Left ventricle myocardium inferior (tissue), 1 donor: ENCODE measurements around the gene LMO2. TPM values are rescaled to one million over a fixed set of nuclear protein-coding genes. Genes with fewer than 3 reads are reported as not detected.
"Not testable (repeated sequence)": the region's sequence is repeated elsewhere in the genome, so short reads cannot be mapped to it uniquely, and the experiment has no call there.

Experiments used
- DNase-seq: peaks from one replicate; pipeline ENCODE4 v3.0.0-alpha.2; 2020
- H3K27ac ChIP-seq: fragments of 200-600 bp; replicated peaks from 2 replicates; pipeline ENCODE4 v1.8.0; 2021
- H3K27me3 ChIP-seq: fragments of 200-600 bp; 2 replicates; pipeline ENCODE4 v1.8.0; 2021; ENCODE audit warnings: low read depth
- H3K36me3 ChIP-seq: fragments of 200-600 bp; 2 replicates; pipeline ENCODE4 v1.8.0; 2021
- H3K4me1 ChIP-seq: fragments of 200-600 bp; 2 replicates; pipeline ENCODE4 v1.8.0; 2021
- H3K4me3 ChIP-seq: fragments of 200-600 bp; 2 replicates; pipeline ENCODE4 v1.8.0; 2021; ENCODE audit warnings: mild to moderate bottlenecking, moderate library complexity
- H3K9me3 ChIP-seq: fragments of 200-600 bp; replicated peaks from 2 replicates; pipeline ENCODE4 v1.8.0; 2021
- intact Hi-C: fragments of 100-400 bp; cut with micrococcal nuclease; formaldehyde crosslinking; loops from one replicate; pipeline ENCODE4 v1.11.0; 2022
- total RNA-seq: library from RNA; stranded (reverse); fragmentation: NEBNext Ultra II Directional; extraction: Animal tissue kit (Norgen Biotek cat#: 25700); gene quantifications from one replicate; pipeline ENCODE4 v1.2.1, GENCODE V29; 2021
- TF ChIP-seq, protein P1 (sequence below): fragments of 200-600 bp; IDR thresholded peaks from 2 replicates; pipeline ENCODE4 v1.8.0; 2021; ENCODE audit warnings: antibody characterized with exemption, mild to moderate bottlenecking, borderline replicate concordance
- donor health status: DM: no; HTN: yes; CAD: no; lungs with severe emphysema.

Gene LMO2
- total RNA-seq, 1 donor from 2014 or later: 8.4 TPM

DNA sequence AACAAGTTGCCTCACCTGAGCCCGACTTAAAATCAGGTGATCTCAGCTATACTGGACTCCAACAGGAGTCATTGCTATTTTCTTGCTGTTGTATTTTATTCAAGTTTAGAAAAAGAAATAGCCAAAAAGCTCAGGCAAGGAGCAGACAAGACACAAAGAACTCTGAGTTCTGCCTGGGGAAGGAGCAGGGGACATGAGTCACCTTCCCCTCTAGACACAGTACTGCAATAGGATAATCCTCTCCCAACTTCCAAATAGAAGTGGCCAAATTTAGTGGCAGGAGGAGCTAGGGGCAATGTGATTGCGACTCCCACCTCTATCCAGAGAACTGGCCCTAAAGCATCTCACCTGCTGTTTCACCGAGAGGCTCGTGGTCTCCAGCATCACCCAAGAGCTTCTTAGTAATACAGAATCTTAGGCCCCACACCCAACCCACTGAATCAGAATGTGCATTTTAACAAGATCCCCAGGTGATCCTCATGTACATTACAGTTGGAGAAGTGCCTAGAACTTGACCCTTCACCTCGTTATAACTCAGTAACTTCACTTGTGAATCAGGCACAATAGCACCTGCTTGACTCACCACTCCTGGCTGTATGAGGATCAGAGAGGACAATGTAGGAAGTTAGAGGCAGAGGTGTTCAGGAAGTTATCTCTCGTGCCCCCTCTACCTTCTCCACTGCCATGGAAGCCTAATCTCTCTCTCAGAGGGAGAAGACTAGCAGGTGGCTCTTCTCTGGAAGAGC lies 60.8 kb downstream of the LMO2 start:
- H3K27ac ChIP-seq: no peak overlapping the region
- H3K36me3 ChIP-seq: no peaks in the 10 kb centered on the region
- peaks cover 10% of the 10 kb centered on the region for H3K4me1 ChIP-seq
- H3K4me3 ChIP-seq: no peak overlapping the region
- DNase-seq: no peak
- intact Hi-C loops: no loop called here
- H3K27me3 ChIP-seq: peaks cover 34% of the 10 kb centered on the region
- no peaks in the 10 kb centered on the region for H3K9me3 ChIP-seq
- TF ChIP-seq, protein P1, sequence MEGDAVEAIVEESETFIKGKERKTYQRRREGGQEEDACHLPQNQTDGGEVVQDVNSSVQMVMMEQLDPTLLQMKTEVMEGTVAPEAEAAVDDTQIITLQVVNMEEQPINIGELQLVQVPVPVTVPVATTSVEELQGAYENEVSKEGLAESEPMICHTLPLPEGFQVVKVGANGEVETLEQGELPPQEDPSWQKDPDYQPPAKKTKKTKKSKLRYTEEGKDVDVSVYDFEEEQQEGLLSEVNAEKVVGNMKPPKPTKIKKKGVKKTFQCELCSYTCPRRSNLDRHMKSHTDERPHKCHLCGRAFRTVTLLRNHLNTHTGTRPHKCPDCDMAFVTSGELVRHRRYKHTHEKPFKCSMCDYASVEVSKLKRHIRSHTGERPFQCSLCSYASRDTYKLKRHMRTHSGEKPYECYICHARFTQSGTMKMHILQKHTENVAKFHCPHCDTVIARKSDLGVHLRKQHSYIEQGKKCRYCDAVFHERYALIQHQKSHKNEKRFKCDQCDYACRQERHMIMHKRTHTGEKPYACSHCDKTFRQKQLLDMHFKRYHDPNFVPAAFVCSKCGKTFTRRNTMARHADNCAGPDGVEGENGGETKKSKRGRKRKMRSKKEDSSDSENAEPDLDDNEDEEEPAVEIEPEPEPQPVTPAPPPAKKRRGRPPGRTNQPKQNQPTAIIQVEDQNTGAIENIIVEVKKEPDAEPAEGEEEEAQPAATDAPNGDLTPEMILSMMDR: no peak

DNA sequence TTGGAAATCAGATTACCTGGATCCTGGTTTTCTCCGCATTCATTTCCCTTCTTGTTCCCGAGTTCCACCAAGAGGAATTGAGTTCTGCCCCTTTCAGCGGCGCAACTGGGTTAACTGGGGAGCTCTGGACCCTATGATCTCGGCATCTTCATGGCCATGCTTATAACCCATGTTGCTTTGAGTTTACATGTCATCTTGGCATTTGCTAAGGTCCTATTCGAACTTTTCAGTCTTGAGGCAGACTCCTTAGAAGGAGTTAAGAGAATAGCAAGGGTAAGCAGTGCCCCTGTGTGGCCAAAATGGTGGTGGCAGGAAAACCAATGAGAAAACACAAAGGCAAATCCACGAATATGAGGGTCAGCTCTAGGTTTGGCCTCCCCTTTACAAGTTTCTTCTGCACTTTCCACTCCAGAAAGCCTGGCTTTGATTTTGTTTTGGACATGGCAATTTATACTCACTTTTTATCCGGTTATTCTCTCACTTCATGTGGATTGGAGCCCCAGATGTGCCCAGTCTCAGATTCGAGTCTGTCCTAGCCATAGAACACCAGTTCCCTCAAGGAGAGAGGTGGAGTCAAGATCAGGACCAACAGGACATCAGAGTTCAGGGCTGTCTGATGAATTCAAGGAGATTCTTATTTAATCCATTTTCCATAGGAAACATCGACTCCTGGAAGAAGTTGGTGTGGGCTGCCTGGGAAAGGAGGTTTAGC lies 62.3 kb downstream of the LMO2 start:
- intact Hi-C loops: no loop called here
- H3K36me3 ChIP-seq: no peaks in the 10 kb centered on the region
- H3K27ac ChIP-seq: no peak overlapping the region
- TF ChIP-seq, protein P1: peak; percentile 80
- H3K9me3 ChIP-seq: no peaks in the 10 kb centered on the region
- DNase-seq: peak; percentile 38
- peaks cover 45% of the 10 kb centered on the region for H3K27me3 ChIP-seq
- peaks cover 10% of the 10 kb centered on the region for H3K4me1 ChIP-seq
- H3K4me3 ChIP-seq: peak overlapping the region; percentile 65

DNA sequence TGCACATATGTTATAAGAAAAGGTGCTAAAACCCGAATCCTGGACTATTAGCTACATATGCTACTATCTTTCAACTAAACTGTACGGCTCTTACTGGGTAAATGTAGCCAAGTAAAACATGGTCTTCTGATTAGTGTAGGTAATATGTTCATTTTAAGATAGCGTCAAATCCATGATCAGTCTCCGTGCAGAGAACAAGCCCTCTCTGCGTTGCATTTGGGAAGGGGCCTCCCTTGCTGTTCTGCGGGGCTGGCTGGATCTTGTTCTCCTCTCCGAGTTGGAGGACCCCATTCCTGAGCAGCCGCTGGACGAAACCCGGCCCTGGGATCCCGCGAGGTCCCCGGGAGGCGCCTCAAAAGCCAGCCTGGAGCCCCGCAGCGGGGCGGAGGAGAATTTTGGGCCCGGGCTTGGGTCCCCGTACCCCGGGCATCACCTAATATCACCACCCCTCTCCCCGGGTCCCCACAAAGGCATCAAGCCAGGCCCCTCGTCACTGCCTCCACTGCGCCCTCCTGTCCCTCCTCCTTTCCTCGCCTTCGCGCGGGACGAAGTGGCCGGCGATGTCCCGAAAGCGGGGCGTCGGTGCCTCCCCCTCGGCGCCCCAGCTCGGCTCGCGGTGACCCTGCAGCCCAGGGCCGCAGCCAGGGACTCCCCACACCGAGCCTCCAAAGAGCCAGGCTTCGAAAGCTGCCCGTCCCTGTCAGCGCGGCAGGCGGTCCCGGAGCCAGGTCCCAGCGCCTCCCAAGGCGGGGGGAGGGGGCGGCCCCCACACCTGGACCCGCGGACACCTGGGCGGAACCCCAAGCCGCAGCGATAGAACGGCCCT lies 63.1 kb downstream of the LMO2 start:
- Histone ChIP-seq H3K36me3 (no peaks in the 10 kb centered on the region), H3K4me1 (peaks cover 10% of the 10 kb centered on the region), H3K27me3 (peaks cover 52% of the 10 kb centered on the region), H3K27ac (no peak overlapping the region), H3K9me3 (no peaks in the 10 kb centered on the region), H3K4me3 (peak overlapping the region; percentile 65)
- TF ChIP-seq, protein P1: no peak
- intact Hi-C loops: no loop called here
- DNase-seq: no peak

DNA sequence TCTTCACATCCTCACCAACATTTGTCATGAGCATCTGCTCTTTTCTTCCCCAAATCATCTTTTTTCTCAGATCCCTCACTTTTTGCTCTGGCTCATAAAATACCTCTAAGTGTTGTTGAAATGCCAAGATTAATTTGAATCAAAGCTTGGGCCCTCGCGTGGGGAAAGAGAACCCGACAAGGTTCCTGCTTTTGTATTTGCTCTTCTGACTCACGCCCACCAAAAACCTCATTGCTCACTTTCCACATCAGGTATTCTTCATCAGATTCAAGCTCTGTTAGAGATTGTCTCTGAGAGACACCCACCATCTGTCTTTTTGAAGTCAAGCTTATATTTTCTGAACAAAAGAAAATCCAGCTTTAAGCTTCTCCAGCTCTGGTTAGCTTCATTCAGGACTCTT lies 64.7 kb downstream of the LMO2 start:
- TF ChIP-seq, protein P1: no peak
- Histone ChIP-seq H3K4me3 (no peak overlapping the region), H3K27ac (no peak overlapping the region), H3K9me3 (no peaks in the 10 kb centered on the region), H3K4me1 (peaks cover 10% of the 10 kb centered on the region), H3K36me3 (no peaks in the 10 kb centered on the region), H3K27me3 (peaks cover 68% of the 10 kb centered on the region)
- DNase-seq: no peak
- intact Hi-C loops: no loop called here

DNA sequence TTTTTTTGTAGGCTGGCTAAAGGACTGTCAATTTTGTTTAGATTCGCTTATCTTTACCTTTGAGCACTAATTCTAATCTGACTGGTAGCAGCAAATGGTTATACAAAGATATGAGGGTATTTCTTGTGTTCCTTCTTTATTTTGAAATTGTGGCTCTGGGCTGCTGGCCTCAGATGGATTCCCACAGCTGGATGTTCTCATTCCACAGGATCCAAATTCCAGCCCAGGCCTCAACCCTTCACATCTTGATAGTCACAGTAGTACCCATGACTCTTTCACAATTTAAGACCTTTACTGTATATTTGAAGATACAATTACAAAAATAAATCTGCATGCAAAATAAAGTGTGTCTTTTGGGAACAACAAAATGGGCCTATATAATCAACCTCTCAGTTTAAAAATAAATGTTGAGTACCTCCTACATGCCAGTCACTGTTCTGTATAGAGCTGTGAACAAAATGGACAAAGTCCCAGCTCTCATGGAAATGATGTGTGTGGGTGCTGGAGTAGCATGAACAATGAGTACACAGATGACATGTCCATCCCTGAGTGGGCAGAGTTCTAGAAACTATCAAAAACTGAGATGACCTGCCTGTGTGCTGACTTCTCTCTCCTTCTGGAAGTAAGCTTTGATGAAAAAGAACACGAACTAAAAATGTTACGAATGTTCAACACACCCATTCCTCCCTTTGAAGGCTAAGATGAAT lies 65.9 kb downstream of the LMO2 start:
- H3K9me3 ChIP-seq: no peaks in the 10 kb centered on the region
- H3K36me3 ChIP-seq: no peaks in the 10 kb centered on the region
- no peak overlapping the region for H3K27ac ChIP-seq
- H3K4me3 ChIP-seq: no peak overlapping the region
- peaks cover 80% of the 10 kb centered on the region for H3K27me3 ChIP-seq
- TF ChIP-seq, protein P1: no peak
- intact Hi-C loops: no loop called here
- peaks cover 10% of the 10 kb centered on the region for H3K4me1 ChIP-seq
- no peak for DNase-seq

DNA sequence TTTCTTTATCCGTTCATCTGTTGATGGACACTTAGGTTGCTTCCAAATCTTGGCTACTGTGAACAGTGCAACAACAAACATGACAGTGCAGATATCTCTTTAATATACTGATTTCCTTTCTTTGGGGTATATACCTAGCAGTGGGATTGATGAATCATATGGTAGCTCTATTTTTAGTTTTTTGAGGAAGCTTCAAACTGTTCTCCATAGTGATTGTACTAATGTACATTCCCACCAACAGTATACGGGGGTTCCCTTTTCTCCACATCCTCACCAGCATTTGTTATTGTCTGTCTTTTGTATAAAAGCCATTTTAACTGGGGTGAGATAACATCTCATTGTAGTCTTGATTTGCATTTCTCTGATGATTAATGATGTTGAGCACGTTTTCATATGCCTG lies 68.9 kb downstream of the LMO2 start:
- H3K4me1 ChIP-seq, H3K36me3 ChIP-seq, DNase-seq, intact Hi-C loops, H3K4me3 ChIP-seq, H3K9me3 ChIP-seq, H3K27ac ChIP-seq: not testable (repeated sequence)
- peaks cover 86% of the 10 kb centered on the region for H3K27me3 ChIP-seq
